Heart left ventricle (tissue), 13 donors: ENCODE data around the gene RBM20.

Experiments used
- POLR2A ChIP-seq, 2 donors: fragments of 450-650 bp; IDR thresholded peaks; one replicate each; pipeline ENCODE4 v1.6.1; 2017; ENCODE audit warnings: antibody characterized with exemption in 2 of 2, mild to moderate bottlenecking in 2 of 2, moderate library complexity in 2 of 2
- TF ChIP-seq, protein P1 (sequence below), 12 donors: fragments of 200-600 bp; sonication (generic) in 4 of 12; IDR thresholded peaks; one replicate each; pipeline versions ENCODE4 v1.5.0 to v1.8.0; 2018 to 2022; ENCODE audit warnings: antibody characterized with exemption in 12 of 12, mild to moderate bottlenecking in 5 of 12
- donor health status: ischemic (EF 13 %, LVEDD 7.1; RV severe dilation, severe dysfunction).
- donor health status: DM: no; HTN: yes; CAD: no.
- donor health status: DM: no; HTN: no; CAD: no.
- donor health status: ischemic (EF 25% LVEDD 6.9; RV normal size, moderate dysfunction).
- donor health status: ischemic (EF 25% LVEDD 5.7; RV mildly dilated, moderate dysfunction).
- donor health status: ischemic (EF 35%, LVEDD 5.7; RV mildly dilated, moderate dysfunction).
- donor health status: nonischemic (EF 11% LVEDD 7.7; RV severe dilation, severe dysfunction).
- donor health status: DM: yes; HTN: yes; CAD: no.
- donor health status: PGD.
- donor health status: ischemic (EF 29% LVEDD 5.4; RV normal size, mild dysfunction).
- donor health status: nonischemic (EF 23%, LVEDD 6.1; RV moderate dilation, normal function).

DNA sequence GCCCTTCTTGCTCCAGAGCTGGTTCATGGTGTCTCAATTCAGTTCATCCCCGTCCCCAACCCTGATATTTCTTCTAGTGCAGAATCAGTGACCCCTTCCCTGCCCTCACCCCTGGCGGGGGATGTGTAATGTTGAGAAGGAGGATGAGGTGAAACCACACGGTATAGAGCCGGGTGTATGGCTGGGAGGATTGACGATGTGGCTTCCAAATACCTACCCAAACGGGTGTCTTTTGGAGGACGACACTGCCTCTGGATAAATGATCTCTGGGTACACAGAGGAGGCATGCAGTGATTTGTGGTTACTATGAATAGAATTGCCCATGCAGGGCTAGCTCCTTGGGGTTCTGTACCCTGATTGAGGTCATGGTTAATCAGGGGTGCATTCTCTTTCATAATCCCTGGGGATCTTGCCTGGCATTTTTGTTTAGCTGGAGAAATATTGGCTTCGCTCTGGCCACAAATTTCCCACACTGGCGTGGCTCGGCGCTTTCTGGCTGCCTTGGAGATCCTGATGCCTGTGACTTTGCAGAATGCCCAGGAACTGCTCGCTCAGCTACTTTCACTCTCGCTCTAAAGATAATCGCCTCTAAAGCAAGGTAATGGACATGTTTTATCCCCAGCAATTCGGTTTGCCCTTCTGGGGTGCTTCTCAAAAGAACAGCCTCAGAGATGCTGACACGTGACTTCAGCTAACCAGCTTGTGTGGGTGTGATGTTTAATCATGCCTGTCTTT, 89.2 kb downstream of the RBM20 start:
- TF ChIP-seq POLR2A (IDR thresholded peaks at IDR 0.05): no peak
- TF ChIP-seq, protein P1, sequence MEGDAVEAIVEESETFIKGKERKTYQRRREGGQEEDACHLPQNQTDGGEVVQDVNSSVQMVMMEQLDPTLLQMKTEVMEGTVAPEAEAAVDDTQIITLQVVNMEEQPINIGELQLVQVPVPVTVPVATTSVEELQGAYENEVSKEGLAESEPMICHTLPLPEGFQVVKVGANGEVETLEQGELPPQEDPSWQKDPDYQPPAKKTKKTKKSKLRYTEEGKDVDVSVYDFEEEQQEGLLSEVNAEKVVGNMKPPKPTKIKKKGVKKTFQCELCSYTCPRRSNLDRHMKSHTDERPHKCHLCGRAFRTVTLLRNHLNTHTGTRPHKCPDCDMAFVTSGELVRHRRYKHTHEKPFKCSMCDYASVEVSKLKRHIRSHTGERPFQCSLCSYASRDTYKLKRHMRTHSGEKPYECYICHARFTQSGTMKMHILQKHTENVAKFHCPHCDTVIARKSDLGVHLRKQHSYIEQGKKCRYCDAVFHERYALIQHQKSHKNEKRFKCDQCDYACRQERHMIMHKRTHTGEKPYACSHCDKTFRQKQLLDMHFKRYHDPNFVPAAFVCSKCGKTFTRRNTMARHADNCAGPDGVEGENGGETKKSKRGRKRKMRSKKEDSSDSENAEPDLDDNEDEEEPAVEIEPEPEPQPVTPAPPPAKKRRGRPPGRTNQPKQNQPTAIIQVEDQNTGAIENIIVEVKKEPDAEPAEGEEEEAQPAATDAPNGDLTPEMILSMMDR (IDR thresholded peaks at IDR 0.05): no peak
